ENCODE results near the gene HS3ST1.

Gene HS3ST1

DNA sequence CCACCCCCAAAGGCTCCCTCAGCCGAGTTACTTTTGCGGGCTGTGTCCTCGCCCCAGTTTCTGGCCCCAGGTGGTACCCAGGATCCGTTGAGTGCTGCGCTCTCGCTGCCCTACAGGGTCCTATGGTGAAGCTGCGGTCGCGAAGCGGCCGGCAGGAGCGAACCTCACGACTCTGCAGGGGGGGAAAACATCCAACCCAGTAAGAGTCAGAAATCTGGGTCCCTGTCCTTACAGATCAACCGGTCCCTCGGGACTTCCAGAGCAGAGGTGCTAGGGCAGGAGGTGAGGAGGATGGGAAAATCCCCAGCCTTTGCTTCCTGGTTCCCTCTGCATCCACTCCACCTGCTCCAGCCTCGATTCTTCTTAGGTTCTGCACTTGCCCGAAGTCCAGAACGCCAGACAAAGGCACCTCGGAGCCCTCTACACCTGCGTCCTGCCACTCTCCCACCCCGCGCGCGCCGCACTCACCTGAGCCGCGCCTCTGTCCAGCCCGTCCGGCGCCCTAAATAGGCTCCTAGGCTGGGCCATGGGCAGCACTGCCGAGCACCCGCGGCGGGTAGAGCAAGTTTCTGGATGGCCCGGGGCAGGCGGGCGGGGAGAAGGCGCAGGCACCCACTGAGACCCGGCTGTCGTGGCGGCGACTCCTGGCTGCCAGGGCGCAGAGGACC, at the start of gene HS3ST1:
Gene HS3ST1, minus strand, starts transcription at position 664 of the 668 bp plus-strand sequence. CDS start 28,889 bp downstream, outside the sequence.
- DNase-seq (ENCODE audit: low read depth): no peak

DNA sequence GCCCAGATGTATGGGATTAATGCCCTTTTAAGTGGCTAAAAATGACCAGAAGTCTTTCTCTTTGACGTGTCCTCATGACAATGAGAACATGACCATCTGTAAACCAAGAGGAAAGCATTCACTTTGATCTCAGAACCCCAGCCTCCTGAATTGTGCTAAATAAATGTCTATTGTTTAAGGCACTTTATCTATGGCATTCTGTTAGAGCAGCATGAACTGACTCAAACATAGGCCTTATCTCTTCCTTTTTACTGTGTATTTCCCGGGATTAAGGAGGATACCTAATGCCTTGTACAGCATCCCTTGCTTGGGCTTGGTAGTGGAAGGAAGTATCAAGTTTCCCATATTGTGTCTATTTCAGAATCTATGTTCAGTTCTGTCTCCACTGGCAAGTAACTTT, 47.2 kb upstream of the HS3ST1 start:
- DNase-seq (ENCODE audit: low read depth): no peak

DNA sequence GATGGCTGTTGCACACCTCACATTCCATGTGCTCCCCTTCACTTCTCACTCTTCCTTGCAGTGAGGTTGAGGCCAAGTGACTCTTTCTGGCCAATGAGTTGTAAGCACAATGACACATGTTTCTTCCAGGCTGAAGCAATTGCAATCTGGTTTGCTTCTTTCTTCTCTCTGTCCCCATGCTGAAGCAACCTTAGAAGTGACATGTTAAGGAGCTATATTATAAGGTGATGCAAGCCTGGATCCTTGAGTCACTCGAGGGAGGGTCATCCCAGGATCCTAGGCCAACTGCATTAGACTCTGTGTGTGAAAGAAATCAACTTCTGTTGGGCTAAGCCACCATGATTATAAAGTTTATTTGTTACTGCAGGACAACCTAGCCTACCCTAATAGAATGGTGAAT, 45.5 kb upstream of the HS3ST1 start:
- no peak for DNase-seq (ENCODE audit: low read depth)

DNA sequence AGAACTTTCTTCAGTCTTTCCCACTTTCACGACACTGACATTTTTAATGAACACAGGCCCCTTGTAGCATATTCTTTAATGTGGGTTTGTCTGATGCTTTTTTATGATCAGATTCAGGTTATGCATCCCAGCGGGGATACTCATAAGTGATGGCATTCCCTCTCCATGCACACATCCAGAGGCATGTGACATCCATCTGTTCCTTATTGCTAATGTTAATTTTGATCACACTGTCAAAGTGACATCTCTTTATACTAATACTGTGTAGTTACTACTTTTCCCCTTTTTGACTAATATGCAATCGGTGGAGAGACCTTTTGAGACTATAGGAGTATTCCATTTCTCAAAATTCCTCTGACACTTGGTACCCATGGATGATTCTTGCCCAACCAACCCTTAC, 43.8 kb upstream of the HS3ST1 start:
- DNase-seq (ENCODE audit: low read depth): no peak

DNA sequence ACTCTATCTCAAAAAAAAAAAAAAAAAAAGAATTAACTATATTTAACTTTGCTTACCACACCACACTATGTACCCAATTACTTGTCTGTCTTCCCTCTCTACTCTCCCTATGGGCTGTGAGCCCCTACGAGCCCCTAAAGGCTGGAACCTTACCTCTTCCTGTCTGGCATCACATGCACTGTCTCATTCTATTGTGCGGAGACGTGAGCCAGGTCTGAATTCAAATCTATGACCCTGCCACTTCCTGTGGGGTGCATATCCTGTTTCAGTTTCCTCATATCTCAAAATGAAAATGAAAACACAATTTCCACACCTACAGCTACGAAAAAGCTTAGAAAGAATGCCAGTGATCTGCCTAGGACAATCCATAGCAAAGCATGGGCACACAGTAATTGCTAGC, 42.9 kb upstream of the HS3ST1 start:
- no peak for DNase-seq (ENCODE audit: low read depth)

DNA sequence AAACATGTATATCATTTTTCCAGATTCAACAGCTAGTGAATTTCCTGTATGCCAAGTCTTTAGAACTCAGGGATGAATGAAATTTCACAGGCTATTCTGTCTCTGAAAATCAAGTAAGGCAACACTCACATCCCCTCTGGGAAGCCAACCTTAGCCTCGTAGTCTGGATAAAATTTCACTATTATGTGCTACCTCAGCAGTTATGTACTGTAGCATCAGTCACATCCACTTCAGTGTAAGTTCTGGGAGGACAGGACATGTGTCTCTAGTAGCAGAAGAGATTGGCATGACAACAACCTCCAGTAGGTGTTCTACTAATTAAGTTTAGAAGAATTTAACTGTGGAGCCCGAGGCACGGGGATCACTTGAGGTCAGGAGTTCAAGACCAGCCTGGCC, 42.4 kb upstream of the HS3ST1 start:
- DNase-seq (ENCODE audit: low read depth): no peak

DNA sequence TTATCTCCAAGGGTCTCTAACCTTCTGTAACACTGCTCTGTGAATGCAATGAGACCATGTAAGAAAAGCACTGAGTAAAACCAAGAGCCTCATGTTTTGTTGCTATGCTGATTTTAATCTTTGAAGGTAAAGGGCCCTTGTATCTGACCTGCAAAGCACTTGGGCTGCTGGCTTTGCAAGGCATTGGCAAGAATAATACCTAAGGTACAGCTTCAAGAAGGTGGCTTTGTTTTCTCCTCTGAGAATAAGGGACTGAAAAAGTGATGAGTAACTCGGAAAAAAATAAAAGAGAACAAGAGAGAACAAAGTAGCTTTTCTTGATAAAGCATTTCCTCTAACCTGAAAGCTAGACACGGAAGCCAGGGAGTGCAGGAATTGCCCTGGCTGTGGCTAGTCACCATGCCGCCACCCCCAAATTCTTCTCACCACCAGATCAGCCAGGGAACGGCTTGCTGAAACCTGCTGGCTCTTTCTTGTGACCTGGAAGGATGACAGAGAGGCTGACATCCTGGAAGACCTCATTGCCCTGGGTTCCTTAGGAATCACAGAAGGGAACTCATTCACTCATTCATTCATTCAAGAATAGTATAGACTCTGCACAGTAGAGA, 41.8 kb upstream of the HS3ST1 start:
- no peak for DNase-seq (ENCODE audit: low read depth)

DNA sequence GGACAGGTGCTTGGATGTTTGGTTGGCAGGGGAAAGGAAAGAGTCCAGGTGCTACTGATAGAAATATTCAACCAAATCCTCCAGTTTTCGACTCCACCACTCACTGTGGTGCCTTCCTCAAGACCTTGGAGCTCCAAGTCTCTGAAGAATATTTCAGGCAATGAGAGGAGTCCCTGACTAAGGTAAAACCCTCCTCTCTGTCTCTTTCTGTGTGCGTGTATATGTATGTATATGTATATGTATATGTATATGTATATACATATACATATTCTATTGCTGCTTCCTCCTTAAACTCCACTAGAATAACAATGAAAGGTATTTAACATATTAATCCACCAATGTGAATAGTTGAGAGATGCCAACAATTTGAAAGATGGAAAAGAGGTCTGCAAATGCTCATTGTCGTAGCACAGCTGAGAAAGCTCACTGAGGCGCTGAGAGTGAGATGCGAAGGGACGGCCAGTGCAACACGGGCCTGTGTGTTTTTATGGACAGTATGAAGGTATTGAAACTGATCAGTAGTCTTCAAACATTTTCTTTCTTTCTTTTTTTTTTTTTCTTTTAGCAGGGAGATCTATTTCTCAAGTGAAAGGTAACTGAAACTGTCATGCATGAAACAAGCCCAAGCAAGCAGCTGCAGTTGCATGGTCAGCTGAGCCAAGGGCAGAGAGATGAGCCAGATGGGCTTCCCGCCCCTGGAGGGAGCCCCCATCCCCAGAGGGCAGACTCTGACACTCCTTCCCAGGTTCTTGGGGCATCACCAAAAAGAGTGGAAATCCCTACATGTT, 41.1 kb upstream of the HS3ST1 start:
- DNase-seq (ENCODE audit: low read depth): no peak

DNA sequence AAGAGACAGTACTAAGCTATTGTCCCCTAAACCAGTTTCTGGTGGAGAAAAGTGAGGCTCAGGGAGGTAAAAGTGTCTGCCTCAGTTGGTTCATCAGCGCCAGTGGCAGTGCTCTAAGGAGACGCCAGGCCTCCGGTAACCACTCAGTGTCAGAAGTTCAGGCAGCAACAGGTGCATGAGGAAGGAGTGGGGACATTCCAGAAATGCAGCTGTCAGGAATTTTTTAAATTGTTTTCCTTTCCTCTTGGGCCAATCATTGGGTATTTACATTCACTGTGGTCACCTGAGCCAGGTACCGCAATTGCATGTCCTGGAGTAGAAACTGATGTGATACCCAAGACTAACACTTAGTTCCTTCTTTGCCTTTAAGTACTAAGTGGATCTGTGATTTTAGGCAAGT, 40.2 kb upstream of the HS3ST1 start:
- no peak for DNase-seq (ENCODE audit: low read depth)

DNA sequence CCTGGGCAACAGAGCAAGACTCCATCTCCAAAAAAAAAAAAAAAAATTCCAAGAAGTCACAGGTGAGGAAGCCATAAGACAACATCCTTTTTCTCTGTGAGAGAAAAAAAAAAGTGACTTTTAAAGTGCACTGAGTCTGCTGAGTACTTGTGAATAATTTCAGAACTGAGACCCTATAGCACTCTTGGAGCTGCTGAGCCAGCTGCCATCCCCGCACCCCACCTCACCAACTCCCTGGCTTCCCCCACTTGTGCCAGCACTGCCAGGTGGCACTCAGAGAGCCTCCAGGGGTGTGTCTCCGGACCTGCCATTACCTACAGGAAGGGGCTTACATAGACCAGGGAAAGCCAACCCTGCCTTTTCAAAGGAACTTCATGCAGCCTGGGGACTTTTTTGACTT, 39.2 kb upstream of the HS3ST1 start:
- no peak for DNase-seq (ENCODE audit: low read depth)

DNA sequence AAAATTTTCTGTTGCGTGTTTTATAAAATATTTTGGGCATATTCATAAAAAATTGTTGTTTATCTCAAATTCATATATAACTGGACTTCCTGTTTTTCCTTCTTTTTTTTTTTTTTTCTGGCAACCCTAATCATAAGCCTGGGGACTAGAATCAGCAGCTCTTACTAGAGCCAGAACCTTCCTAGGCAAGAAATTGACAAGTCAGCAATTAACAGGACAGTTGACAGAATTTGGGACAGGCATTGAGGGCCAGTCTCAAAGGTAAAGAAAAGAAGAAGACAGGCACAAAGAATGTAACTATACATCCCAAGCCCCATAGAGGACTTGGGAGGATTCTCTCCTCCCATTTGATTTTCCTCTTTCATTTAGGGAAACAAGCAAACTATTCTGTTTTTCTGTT, 35.0 kb upstream of the HS3ST1 start:
- DNase-seq (ENCODE audit: low read depth): no peak

DNA sequence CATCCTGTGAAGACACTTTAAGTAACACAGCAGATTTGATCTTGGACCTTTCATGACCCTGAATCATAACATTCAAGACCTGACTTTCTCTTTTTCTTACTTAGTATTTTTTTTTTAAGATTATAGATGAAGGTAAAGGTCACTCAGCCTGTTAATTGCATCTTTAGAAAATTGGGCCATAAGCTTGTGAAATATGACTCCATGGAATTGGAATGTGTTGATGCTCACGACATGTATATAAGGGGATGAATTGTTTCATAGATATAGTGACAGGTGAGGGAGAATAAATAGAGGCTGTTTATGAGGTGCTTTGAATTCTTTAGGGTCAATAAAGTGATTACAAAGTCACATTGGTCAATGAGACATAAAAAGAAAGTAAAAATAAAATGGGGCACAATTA, 27.7 kb upstream of the HS3ST1 start:
- DNase-seq (ENCODE audit: low read depth): no peak

DNA sequence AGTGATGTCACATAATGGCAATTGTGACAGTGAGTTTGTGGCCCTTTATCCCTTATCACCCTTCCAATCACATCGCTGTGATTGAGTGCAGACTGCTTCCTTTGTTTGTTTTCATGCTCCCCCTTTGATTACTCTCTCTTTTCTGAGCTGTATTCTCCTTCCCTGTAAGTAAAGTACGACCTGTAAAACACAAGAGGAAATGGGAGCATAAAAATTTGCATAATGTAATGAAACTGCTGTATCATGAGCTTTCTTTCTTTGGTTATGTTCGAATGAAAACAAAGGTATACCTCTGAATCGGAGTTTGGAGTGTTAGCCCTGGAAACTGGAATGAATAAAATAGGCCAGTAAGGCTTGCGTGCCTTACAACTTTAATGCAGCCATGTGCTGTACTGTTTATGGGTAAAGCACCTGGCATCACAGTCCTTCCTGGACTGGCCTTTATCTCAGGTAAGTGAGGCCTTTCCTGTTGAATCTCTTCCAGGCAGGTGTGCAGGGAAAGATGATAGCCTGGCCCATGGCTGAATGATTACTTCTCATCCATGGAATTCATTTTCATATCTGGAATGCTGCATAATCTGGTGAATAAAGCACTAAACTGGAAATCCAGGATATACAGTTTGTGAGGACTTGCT, 26.6 kb upstream of the HS3ST1 start:
- DNase-seq (ENCODE audit: low read depth): no peak

DNA sequence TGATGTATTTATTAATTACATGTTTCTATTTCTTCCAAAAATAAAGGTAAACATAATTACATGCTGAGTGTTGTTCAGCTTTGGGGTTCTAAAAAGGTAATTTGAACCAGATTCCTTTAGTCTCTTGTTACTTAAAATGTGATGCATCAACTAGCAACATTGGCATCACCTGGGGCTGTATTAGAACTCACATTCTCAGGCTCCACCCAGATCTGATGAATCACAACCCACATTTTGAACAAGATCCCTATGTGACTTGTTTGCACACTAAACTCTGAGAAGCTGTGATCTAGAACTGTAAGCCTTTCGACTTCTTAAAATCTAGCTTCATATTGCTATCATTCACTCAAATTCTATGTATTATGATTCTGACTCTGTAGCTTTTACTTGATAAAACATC, 23.0 kb upstream of the HS3ST1 start:
- DNase-seq (ENCODE audit: low read depth): no peak

DNA sequence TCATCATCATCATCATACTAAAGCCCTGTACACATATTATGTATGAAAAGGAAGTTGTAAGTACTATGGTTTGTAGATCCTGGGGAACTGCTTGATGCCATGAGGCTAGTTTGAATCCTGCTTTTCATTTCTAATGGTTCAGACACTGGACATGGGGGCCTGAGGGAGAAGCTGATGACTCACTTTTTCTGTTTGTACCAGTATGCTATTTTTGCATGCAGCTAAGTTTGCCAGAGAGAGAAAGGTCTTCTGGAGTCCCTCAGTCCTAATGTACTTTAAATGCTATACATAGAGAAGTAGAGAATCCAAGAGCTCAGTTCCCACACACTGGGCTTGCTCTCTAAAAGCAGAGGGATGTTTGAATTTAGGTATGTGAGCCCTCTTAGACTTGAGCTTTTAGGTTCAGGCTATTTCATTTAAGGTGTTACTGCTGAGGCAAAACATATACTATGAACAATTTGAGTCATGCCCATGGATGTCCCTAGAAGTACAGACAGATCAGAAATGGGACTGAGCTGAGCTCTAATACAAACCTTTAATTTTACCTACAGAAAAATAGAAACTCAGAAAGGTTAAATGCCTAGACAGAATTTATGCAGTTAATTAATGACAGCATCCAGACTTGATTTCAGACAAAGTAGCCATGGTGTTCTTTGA, 17.6 kb upstream of the HS3ST1 start:
- DNase-seq (ENCODE audit: low read depth): no peak

DNA sequence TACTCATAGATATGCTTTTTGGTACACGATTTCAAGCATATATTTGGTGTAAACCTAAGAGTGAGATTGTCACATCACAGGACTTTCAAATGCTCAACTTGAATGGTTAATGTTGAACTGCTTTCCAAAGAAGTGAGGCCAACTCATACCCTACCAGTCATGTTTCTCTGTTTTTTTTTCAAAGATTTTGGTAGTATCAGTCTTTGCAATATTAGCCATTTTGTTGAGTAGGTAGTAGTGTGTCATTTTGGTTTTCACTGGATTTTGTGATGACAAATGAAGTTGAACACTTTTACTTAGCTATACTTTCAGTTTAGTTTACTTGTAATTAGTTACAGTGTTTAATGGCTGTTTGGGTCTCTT, 12.5 kb upstream of the HS3ST1 start:
- no peak for DNase-seq (ENCODE audit: low read depth)

DNA sequence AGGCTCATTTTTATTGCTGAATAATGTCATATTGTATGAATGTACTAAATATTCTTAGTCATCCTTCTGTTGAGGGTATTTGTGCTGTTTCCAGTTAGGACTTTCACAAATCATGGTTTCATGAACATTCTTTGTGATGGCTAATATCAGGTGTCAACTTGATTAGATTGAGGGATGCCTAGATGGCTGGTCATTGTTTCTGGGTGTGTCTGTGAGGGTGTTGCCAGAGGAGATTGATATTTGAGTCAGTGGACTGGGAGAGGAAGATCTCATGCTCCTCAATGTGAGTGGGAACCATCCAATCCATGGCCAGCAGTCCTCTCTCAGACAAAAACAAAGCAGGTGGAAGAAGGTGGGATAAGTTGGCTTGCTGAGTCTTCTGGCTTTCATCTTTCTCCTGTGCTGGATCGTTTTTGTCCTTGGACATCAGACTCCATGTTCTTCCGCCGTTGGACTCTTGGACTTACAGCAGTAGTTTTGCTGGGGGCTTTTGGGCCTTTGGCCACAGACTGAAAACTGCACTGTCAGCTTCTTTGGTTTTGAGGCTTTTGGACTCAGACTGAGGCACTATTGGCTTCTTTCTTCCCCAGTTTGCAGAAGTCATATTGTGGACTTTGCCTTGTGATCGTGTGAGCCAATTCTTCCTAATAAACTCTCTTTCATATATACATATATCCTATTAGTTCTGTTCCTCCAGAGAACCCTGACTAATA, 11.9 kb upstream of the HS3ST1 start:
- no peak for DNase-seq (ENCODE audit: low read depth)

DNA sequence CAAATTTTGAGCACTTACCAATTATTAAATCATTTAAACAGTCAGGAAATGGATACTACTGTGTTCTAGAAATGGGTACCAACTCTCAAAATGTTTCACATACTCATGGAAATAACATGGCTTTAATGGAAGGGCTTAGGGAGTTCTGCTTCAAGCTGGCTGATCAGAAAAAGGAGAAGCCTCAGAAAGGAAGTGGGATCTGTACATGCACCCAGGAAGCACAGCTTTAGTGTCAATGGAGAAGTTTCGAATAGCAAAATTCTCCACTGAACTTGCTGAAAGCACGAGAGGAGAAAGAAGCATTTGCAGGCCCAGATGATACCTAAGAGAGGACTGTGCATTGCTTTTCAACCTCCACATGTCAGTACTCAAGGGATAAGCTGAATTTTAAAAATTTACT, 11.1 kb upstream of the HS3ST1 start:
- DNase-seq (ENCODE audit: low read depth): no peak

DNA sequence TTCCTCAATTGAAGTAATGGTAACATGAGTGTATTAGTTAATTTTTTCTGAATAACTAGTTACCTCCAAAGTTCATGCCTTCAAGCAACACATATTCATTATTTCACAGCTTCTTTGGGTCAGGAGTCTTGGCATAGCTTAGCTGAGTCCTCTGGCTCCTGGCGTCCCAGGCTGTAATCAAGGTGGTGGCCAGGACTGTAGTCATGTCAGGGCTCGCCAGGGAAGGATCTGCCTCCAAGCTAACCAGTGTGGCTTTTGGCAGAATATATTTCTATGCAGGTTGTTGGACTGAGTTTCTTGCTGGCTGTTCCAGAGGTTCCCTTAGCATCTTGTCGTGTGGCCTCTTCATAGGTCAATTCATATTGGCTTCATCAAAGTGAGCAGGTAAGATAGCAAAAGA, 10.0 kb upstream of the HS3ST1 start:
- DNase-seq (ENCODE audit: low read depth): no peak

DNA sequence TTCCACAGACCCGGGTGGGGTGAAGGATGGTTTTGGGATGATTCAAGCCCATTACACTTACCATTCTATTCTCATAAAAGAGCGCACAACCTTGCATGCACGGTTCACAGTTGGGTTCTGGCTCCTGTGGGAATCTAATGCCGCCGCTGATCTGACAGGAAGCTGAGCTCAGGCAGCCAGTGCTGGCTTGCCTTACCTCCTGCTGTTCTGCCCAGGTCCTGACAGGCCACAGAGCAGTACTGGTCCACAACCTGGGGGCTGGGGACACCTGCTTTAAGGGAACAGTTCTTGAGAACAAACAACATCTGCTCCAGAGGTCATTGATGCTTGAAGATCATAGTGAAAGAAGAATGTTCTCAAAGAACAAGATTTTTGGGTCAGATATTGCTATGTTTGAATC, 8.0 kb upstream of the HS3ST1 start:
- no peak for DNase-seq (ENCODE audit: low read depth)

DNA sequence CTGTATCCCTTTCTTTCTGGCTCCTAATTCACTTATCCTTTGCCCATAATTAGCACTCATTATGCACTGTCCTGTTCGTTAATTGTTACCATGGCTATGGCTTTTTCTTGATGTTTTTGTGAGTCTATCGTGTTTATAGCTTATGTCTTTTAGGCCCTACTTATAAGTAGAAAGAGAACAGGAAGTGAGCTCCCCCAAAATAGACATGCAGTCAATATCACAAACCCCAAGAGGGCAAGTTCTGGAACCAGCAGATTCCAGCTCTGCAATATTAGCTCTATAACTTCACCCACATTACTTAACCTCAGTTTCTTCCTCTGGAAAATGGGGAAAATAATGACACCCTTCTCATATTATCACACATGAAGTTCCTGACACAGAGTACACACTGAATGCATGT, 7.4 kb upstream of the HS3ST1 start:
- no peak for DNase-seq (ENCODE audit: low read depth)

DNA sequence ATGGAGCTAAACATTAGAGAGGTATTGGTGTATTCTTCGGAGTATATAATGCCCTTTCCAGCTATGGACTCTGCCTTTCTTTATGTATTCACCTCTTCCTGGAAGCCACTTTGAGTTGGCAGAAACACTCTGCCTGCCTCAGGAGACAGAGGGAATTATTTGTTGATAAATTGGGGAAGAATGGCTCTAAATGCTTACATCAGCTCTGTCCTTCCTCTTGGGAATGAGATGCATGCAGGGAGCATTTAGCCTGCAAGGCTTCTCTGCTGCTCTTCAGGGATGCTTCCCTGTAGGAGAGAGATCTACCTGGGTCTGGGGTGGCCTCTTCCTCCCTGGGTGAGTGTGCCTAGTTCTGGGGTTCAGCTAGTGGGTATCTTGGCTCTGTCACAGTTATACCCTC, 6.9 kb upstream of the HS3ST1 start:
- DNase-seq (ENCODE audit: low read depth): no peak

Measured in fibroblast of the conjunctiva (primary cell).